ENCODE data around the gene ARID3C. TPM values are rescaled to one million over a fixed set of nuclear protein-coding genes. Genes with fewer than 3 reads are reported as not detected.
A peak's percentile ranks its signal among the peaks of the same experiment; 100 is the strongest.

Gene ARID3C
- total RNA-seq, 1 donor from 2014 or later, result not detected

GRCh38 chr9:34607331-34607730, 21.5 kb downstream of the ARID3C start:
- intact Hi-C loops (cut with micrococcal nuclease), result loop anchor here (10.0 kb wide), 1 partner anchor 273 kb away; no protein-coding TSS in a partner anchor
- ATAC-seq, result no peak

GRCh38 chr9:34606905-34607304, 22.0 kb downstream of the ARID3C start:
- DNase-seq, result no peak
- intact Hi-C loops (cut with micrococcal nuclease), result loop anchor here (10.0 kb wide), 1 partner anchor 272 kb away; no protein-coding TSS in a partner anchor
- ATAC-seq, result no peak

More at GRCh38 chr9:34607331-34607730, 21.5 kb downstream of the ARID3C start:
- no peak for DNase-seq

- intact Hi-C loops (cut with micrococcal nuclease), result loop anchor here (10.0 kb wide), 1 partner anchor 271 kb away; no protein-coding TSS in a partner anchor
- ATAC-seq (no peak), DNase-seq (no peak)
Observed at GRCh38 chr9:34606190-34606589, 22.7 kb downstream of the ARID3C start.

GRCh38 chr9:34603610-34604231, 25.1 kb downstream of the ARID3C start:
- intact Hi-C loops (cut with micrococcal nuclease), result loop anchor here (10.0 kb wide), 1 partner anchor 269 kb away; no protein-coding TSS in a partner anchor
- peak; percentile 91 for ATAC-seq

GRCh38 chr9:34601937-34602573, 26.8 kb downstream of the ARID3C start:
- intact Hi-C loops (cut with micrococcal nuclease), result loop anchor here (10.0 kb wide), 1 partner anchor 267 kb away; no protein-coding TSS in a partner anchor
- ATAC-seq (no peak), DNase-seq (no peak)

More at GRCh38 chr9:34603610-34604231, 25.1 kb downstream of the ARID3C start:
- peak; percentile 90 for DNase-seq

- DNase-seq, result no peak
- ATAC-seq, result no peak
- intact Hi-C loops (cut with micrococcal nuclease), result loop anchor here (10.0 kb wide), 1 partner anchor 266 kb away; no protein-coding TSS in a partner anchor
Observed at GRCh38 chr9:34600908-34601307, 28.0 kb downstream of the ARID3C start.

GRCh38 chr9:34599546-34599945, 29.3 kb downstream of the ARID3C start:
- intact Hi-C loops (cut with micrococcal nuclease), result no loop called here

GRCh38 chr9:34594177-34594576, 34.7 kb downstream of the ARID3C start:
- ATAC-seq (no peak), DNase-seq (peak; percentile 68)
- intact Hi-C loops (cut with micrococcal nuclease), result no loop called here

More at GRCh38 chr9:34599546-34599945, 29.3 kb downstream of the ARID3C start:
- ATAC-seq, result no peak
- DNase-seq, result no peak

GRCh38 chr9:34592895-34593601, 35.8 kb downstream of the ARID3C start:
- intact Hi-C loops (cut with micrococcal nuclease), result no loop called here
- DNase-seq (peak; percentile 90), ATAC-seq (peak; percentile 83)

- intact Hi-C loops (cut with micrococcal nuclease), result no loop called here
- ATAC-seq (no peak), DNase-seq (no peak)
Observed at GRCh38 chr9:34591917-34592866, 36.7 kb downstream of the ARID3C start.

- ATAC-seq, result peak; percentile 87
- peak; percentile 93 for DNase-seq
- intact Hi-C loops (cut with micrococcal nuclease), result no loop called here
Observed at GRCh38 chr9:34591248-34591916, 37.5 kb downstream of the ARID3C start.

GRCh38 chr9:34590381-34591247, 38.3 kb downstream of the ARID3C start:
- DNase-seq, result peak; percentile 58
- peak; percentile 12 for ATAC-seq
- intact Hi-C loops (cut with micrococcal nuclease), result no loop called here

- DNase-seq, result peak; percentile 64
- peak; percentile 24 for ATAC-seq
- intact Hi-C loops (cut with micrococcal nuclease), result loop anchor here (5.0 kb wide), 1 partner anchor 43 kb away; no protein-coding TSS in a partner anchor
Observed at GRCh38 chr9:34589636-34590380, 39.1 kb downstream of the ARID3C start, which contains the start of gene CNTFR. TSS of gene CNTFR (minus strand) at chr9:34589724. CDS start at chr9:34568981, 20,743 bp downstream.

- DNase-seq, result peak; percentile 41
- intact Hi-C loops (cut with micrococcal nuclease), result loop anchor here (5.0 kb wide), 1 partner anchor 42 kb away; no protein-coding TSS in a partner anchor
- ATAC-seq, result no peak
Observed at GRCh38 chr9:34588671-34589635, 39.9 kb downstream of the ARID3C start.

- intact Hi-C loops (cut with micrococcal nuclease), result loop anchor here (5.0 kb wide), 1 partner anchor 40 kb away; no protein-coding TSS in a partner anchor
- ATAC-seq (no peak), DNase-seq (no peak)
Observed at GRCh38 chr9:34587271-34587670, 41.6 kb downstream of the ARID3C start.
